Gastroesophageal sphincter (tissue), 3 donors: ENCODE results near the gene GABRG3.

ENCODE experiments used
- CTCF ChIP-seq, 4 experiments: fragments of 200-600 bp in 2 of 4; fragments of 450-650 bp in 2 of 4; sonication (generic) in 1 of 4; IDR thresholded peaks; one replicate each; pipeline ENCODE4 v1.5.1; 2017 to 2019; ENCODE audit warnings: antibody characterized with exemption in 4 of 4, mild to moderate bottlenecking in 2 of 4, moderate library complexity in 2 of 4
- EP300 ChIP-seq: sonication (generic); formaldehyde crosslinking; IDR thresholded peaks from one replicate; pipeline ENCODE4 v1.6.1; 2017; ENCODE audit warnings: antibody characterized with exemption, mild to moderate bottlenecking
- POLR2AphosphoS5 ChIP-seq: sonication (generic); formaldehyde crosslinking; IDR thresholded peaks from one replicate; pipeline ENCODE4 v1.6.1; 2017; ENCODE audit warnings: antibody characterized with exemption

- TF ChIP-seq CTCF (IDR thresholded peaks at IDR 0.05) (no peak), POLR2AphosphoS5 (no peak), EP300 (no peak)
Measured at GRCh38 chr15:27490867-27491595, 520.0 kb downstream of the GABRG3 start.
